ENCODE data around the gene EXOC6.

DNA sequence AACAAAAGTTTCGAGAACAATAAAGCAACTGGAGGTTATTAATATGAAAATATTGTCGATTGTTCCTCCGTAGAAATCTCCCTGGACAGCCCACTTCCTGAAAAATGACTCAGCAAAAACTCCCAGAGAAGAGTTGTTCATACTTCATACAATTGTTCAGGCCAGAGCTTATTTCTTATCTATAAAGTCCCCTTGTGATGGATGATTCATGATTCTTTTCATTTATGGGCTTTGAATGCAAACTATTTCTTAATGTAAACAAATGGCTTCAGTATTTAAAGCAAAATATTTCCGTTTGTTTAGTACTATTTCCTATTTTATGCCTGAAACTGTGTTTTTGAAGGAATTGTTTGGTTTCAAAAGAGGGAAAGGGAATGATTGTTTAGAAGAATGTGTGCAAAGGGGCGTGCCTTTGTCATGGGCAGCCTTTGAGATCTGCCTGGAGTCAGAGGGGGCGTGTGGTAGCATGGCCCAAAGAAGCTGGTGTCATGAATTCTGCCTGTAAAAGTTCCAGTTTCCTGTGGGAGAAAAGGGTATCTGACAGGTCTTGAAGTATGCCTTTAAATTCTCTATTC lies 26.2 kb upstream of the EXOC6 start:
- TF ChIP-seq KLF16 (tag by site-specific recombination; IDR thresholded peaks at IDR 0.05) (no peak), ZNF501 (tag by site-specific recombination; IDR thresholded peaks at IDR 0.05) (no peak), KLF7 (tag by site-specific recombination; IDR thresholded peaks at IDR 0.05; ENCODE audit: borderline replicate concordance) (no peak), ZNF654 (tag by site-specific recombination; IDR thresholded peaks at IDR 0.05; ENCODE audit: low read depth) (no peak)
- TF ChIP-seq, protein P1, sequence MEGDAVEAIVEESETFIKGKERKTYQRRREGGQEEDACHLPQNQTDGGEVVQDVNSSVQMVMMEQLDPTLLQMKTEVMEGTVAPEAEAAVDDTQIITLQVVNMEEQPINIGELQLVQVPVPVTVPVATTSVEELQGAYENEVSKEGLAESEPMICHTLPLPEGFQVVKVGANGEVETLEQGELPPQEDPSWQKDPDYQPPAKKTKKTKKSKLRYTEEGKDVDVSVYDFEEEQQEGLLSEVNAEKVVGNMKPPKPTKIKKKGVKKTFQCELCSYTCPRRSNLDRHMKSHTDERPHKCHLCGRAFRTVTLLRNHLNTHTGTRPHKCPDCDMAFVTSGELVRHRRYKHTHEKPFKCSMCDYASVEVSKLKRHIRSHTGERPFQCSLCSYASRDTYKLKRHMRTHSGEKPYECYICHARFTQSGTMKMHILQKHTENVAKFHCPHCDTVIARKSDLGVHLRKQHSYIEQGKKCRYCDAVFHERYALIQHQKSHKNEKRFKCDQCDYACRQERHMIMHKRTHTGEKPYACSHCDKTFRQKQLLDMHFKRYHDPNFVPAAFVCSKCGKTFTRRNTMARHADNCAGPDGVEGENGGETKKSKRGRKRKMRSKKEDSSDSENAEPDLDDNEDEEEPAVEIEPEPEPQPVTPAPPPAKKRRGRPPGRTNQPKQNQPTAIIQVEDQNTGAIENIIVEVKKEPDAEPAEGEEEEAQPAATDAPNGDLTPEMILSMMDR (tag by site-specific recombination; IDR thresholded peaks at IDR 0.05), result no peak

Measured in HEK293 (cell line).